HepG2 (cell line): ENCODE data around the gene ENTREP3. TPM values are rescaled to one million over a fixed set of nuclear protein-coding genes. Genes with fewer than 3 reads are reported as not detected.

ENCODE experiments used
- DNMT1 ChIP-seq: sonication (generic); formaldehyde crosslinking; IDR thresholded peaks from 2 replicates; pipeline ENCODE4 v1.5.1; 2020; ENCODE audit warnings: mild to moderate bottlenecking, missing genetic modification reagents
- DPF2 ChIP-seq: sonication (generic); formaldehyde crosslinking; IDR thresholded peaks from 2 replicates; pipeline ENCODE4 v1.4.0; 2020; ENCODE audit warnings: mild to moderate bottlenecking, low read depth, missing genetic modification reagents, borderline replicate concordance
- FOXA3 ChIP-seq: IDR thresholded peaks from 2 replicates; pipeline ENCODE4 v1.6.1; 2016; ENCODE audit warnings: missing genetic modification reagents, missing compliant biosample characterization
- GATA4 ChIP-seq: sonication (generic); IDR thresholded peaks from 2 replicates; pipeline ENCODE4 v1.6.1; 2016; ENCODE audit warnings: antibody characterized with exemption, low read depth, borderline replicate concordance
- HDAC2 ChIP-seq: sonication (generic); formaldehyde crosslinking; IDR thresholded peaks from 2 replicates; pipeline ENCODE4 v1.4.0; 2020; ENCODE audit warnings: missing genetic modification reagents
- KLF15 ChIP-seq: sonication (generic); formaldehyde crosslinking; IDR thresholded peaks from 2 replicates; pipeline ENCODE4 v1.8.1; 2023; ENCODE audit warnings: borderline replicate concordance, mild to moderate bottlenecking, inconsistent platforms, missing genetic modification reagents, mixed read lengths
- SMAD9 ChIP-seq: sonication (generic); formaldehyde crosslinking; IDR thresholded peaks from 2 replicates; pipeline ENCODE4 v1.5.1; 2020; ENCODE audit warnings: mild to moderate bottlenecking, missing genetic modification reagents
- YEATS4 ChIP-seq: sonication (generic); formaldehyde crosslinking; IDR thresholded peaks from 2 replicates; pipeline ENCODE4 v1.4.0; 2020; ENCODE audit warnings: missing genetic modification reagents, borderline replicate concordance
- ZFP82 ChIP-seq: sonication (generic); formaldehyde crosslinking; IDR thresholded peaks from 2 replicates; pipeline ENCODE4 v1.5.1; 2020; ENCODE audit warnings: mild to moderate bottlenecking, missing genetic modification reagents, borderline replicate concordance
- ZNF766 ChIP-seq: sonication (generic); formaldehyde crosslinking; IDR thresholded peaks from 2 replicates; pipeline ENCODE4 v1.5.0; 2020; ENCODE audit warnings: missing genetic modification reagents, borderline replicate concordance
- ZNF772 ChIP-seq: sonication (generic); formaldehyde crosslinking; IDR thresholded peaks from 2 replicates; pipeline ENCODE4 v1.5.0; 2020; ENCODE audit warnings: mild to moderate bottlenecking, missing genetic modification reagents
- ZNF883 ChIP-seq: sonication (generic); formaldehyde crosslinking; IDR thresholded peaks from 2 replicates; pipeline ENCODE4 v1.5.1; 2020; ENCODE audit warnings: mild to moderate bottlenecking, missing genetic modification reagents; ENCODE audit errors: not compliant biosample characterization
- ZSCAN21 ChIP-seq: sonication (generic); formaldehyde crosslinking; IDR thresholded peaks from 2 replicates; pipeline ENCODE4 v1.8.0; 2022; ENCODE audit warnings: mild to moderate bottlenecking, missing genetic modification reagents, moderate library complexity, borderline replicate concordance
- ZSCAN22 ChIP-seq: sonication (generic); formaldehyde crosslinking; IDR thresholded peaks from 2 replicates; pipeline ENCODE4 v1.4.0; 2020; ENCODE audit warnings: mild to moderate bottlenecking, missing genetic modification reagents
- polyA plus RNA-seq, 8 experiments: library from polyadenylated mRNA; depleted of rRNA in 3 of 8; stranded (reverse) in 7 of 8; unstranded in 1 of 8; fragments of >200 nt; fragmentation: Illumina TruSeq in 4 of 8; extraction: Trizol in 4 of 8; gene quantifications; 2 replicates each; pipeline versions ENCODE4 v1.2.1 to v1.2.3, GENCODE V29; 2011 to 2016; ENCODE audit warnings: low read depth in 4 of 8, missing spikeins in 1 of 8, mixed read lengths in 1 of 8; ENCODE audit not compliant: insufficient read depth in 1 of 8
- total RNA-seq, 5 experiments: library from RNA; depleted of rRNA; stranded (reverse); fragments of >200 nt; fragmentation: Illumina TruSeq; extraction: Trizol; gene quantifications; 2 replicates each; pipeline ENCODE4 v1.2.3, GENCODE V29; 2016; ENCODE audit warnings: low read depth in 1 of 5
- TF ChIP-seq, protein P1 (sequence below): sonication (generic); formaldehyde crosslinking; IDR thresholded peaks from 2 replicates; pipeline ENCODE4 v1.5.0; 2020; ENCODE audit warnings: mild to moderate bottlenecking, missing genetic modification reagents
- TF ChIP-seq, protein P2 (sequence below): IDR thresholded peaks from 2 replicates; pipeline ENCODE4 v1.6.1; 2012; ENCODE audit warnings: low read length, improper control_type of control experiment
- TF ChIP-seq, protein P3 (sequence below): sonication (generic); formaldehyde crosslinking; IDR thresholded peaks from 2 replicates; pipeline ENCODE4 v1.5.0; 2020; ENCODE audit warnings: mild to moderate bottlenecking, missing genetic modification reagents
- TF ChIP-seq, protein P4 (sequence below): sonication (generic); formaldehyde crosslinking; IDR thresholded peaks from 2 replicates; pipeline ENCODE4 v1.4.0; 2020; ENCODE audit warnings: missing genetic modification reagents, borderline replicate concordance

ENTREP3 gene
- total and polyA plus RNA-seq, 2 of the 13 experiments (the other 11 are each of a cell fraction or from before 2014, with no cell fraction given), result 4.1 to 9.9 TPM

DNA sequence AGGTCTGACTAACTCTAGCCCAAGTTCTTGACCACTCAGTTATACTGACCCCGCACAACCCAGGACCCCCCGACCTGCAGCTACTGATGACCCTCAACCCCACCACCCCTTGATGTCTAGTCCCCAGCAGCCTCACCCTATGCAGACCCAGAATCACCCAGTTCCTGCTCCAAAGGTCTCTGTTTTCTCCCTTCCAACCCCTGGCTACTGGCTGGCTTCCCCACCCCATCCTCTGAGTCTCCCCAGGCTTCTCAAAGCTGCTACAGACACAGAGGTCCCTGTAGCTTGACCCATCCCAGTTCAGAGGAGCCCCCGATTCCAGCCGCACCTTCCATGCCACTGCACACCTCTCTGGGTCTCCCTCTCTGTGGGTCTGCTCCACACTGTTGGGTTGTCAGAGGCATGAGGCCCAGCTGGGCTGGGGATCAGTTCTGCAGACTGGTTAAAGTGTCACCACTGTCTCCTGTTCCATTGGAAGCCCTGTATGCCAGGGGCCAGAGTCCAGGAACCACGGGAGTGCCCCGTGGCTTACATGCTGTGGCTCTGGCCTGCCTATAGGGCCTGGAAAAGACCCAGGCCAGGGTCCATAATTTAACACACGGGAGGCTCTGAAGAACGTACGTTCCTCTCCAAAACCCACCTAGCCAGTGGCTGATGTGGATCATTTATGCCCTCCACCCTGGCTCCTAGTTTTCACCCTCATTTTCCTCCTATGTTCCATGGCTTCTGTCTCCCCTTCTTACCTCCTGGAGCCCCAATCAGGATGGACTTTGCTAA is 45.5 kb upstream of the ENTREP3 start (continued):
- TF ChIP-seq, protein P1, sequence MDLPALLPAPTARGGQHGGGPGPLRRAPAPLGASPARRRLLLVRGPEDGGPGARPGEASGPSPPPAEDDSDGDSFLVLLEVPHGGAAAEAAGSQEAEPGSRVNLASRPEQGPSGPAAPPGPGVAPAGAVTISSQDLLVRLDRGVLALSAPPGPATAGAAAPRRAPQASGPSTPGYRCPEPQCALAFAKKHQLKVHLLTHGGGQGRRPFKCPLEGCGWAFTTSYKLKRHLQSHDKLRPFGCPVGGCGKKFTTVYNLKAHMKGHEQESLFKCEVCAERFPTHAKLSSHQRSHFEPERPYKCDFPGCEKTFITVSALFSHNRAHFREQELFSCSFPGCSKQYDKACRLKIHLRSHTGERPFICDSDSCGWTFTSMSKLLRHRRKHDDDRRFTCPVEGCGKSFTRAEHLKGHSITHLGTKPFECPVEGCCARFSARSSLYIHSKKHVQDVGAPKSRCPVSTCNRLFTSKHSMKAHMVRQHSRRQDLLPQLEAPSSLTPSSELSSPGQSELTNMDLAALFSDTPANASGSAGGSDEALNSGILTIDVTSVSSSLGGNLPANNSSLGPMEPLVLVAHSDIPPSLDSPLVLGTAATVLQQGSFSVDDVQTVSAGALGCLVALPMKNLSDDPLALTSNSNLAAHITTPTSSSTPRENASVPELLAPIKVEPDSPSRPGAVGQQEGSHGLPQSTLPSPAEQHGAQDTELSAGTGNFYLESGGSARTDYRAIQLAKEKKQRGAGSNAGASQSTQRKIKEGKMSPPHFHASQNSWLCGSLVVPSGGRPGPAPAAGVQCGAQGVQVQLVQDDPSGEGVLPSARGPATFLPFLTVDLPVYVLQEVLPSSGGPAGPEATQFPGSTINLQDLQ (CRISPR knock-in tag), result peak; percentile 39; the same call in 1 of the 2 replicates
- TF ChIP-seq ZNF772 (CRISPR knock-in tag) (peak; percentile 91), YEATS4 (peak; percentile 83; the same call in 1 of the 2 replicates), ZNF766 (CRISPR knock-in tag) (peak; percentile 74; the same call in 1 of the 2 replicates), GATA4 (peak; percentile 58; the same call in 1 of the 2 replicates), SMAD9 (CRISPR knock-in tag) (peak; percentile 86; the same call in 1 of the 2 replicates), ZFP82 (peak; percentile 97), ZSCAN21 (peak; percentile 88; the same call in 1 of the 2 replicates), ZNF883 (CRISPR knock-in tag) (peak; percentile 93), FOXA3 (CRISPR knock-in tag) (peak; percentile 76), DPF2 (CRISPR knock-in tag) (0 out of 2 replicates have a peak, but pooled peaks have one; percentile 63), ZSCAN22 (CRISPR knock-in tag) (peak; percentile 53; the same call in 1 of the 2 replicates), KLF15 (CRISPR knock-in tag) (0 out of 2 replicates have a peak, but pooled peaks have one; percentile 32), DNMT1 (CRISPR knock-in tag) (no peak), HDAC2 (CRISPR knock-in tag) (peak; percentile 91)
- TF ChIP-seq, protein P2, sequence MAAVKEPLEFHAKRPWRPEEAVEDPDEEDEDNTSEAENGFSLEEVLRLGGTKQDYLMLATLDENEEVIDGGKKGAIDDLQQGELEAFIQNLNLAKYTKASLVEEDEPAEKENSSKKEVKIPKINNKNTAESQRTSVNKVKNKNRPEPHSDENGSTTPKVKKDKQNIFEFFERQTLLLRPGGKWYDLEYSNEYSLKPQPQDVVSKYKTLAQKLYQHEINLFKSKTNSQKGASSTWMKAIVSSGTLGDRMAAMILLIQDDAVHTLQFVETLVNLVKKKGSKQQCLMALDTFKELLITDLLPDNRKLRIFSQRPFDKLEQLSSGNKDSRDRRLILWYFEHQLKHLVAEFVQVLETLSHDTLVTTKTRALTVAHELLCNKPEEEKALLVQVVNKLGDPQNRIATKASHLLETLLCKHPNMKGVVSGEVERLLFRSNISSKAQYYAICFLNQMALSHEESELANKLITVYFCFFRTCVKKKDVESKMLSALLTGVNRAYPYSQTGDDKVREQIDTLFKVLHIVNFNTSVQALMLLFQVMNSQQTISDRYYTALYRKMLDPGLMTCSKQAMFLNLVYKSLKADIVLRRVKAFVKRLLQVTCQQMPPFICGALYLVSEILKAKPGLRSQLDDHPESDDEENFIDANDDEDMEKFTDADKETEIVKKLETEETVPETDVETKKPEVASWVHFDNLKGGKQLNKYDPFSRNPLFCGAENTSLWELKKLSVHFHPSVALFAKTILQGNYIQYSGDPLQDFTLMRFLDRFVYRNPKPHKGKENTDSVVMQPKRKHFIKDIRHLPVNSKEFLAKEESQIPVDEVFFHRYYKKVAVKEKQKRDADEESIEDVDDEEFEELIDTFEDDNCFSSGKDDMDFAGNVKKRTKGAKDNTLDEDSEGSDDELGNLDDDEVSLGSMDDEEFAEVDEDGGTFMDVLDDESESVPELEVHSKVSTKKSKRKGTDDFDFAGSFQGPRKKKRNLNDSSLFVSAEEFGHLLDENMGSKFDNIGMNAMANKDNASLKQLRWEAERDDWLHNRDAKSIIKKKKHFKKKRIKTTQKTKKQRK, result no peak
- TF ChIP-seq, protein P3, sequence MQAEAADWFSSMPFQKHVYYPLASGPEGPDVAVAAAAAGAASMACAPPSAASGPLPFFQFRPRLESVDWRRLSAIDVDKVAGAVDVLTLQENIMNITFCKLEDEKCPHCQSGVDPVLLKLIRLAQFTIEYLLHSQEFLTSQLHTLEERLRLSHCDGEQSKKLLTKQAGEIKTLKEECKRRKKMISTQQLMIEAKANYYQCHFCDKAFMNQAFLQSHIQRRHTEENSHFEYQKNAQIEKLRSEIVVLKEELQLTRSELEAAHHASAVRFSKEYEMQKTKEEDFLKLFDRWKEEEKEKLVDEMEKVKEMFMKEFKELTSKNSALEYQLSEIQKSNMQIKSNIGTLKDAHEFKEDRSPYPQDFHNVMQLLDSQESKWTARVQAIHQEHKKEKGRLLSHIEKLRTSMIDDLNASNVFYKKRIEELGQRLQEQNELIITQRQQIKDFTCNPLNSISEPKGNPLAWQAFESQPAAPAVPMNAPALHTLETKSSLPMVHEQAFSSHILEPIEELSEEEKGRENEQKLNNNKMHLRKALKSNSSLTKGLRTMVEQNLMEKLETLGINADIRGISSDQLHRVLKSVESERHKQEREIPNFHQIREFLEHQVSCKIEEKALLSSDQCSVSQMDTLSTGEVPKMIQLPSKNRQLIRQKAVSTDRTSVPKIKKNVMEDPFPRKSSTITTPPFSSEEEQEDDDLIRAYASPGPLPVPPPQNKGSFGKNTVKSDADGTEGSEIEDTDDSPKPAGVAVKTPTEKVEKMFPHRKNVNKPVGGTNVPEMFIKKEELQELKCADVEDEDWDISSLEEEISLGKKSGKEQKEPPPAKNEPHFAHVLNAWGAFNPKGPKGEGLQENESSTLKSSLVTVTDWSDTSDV (CRISPR knock-in tag), result no peak
- TF ChIP-seq, protein P4, sequence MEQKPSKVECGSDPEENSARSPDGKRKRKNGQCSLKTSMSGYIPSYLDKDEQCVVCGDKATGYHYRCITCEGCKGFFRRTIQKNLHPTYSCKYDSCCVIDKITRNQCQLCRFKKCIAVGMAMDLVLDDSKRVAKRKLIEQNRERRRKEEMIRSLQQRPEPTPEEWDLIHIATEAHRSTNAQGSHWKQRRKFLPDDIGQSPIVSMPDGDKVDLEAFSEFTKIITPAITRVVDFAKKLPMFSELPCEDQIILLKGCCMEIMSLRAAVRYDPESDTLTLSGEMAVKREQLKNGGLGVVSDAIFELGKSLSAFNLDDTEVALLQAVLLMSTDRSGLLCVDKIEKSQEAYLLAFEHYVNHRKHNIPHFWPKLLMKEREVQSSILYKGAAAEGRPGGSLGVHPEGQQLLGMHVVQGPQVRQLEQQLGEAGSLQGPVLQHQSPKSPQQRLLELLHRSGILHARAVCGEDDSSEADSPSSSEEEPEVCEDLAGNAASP, result peak; percentile 81
